DND-41 (cell line): ENCODE data around the gene MITF.

Experiments
- ATAC-seq: fragments of 200-7000 bp; cut with Tn5 transposase; 3 replicates; pipeline ENCODE4 v1.9.1; 2021; ENCODE audit warnings: low read depth; ENCODE audit not compliant: insufficient read depth
- DNase-seq: peaks from one replicate; pipeline ENCODE4 v3.0.0-alpha.2; 2020
- H2AFZ ChIP-seq: 2 replicates; pipeline ENCODE4 v1.6.0; 2012; ENCODE audit warnings: low read depth, low read length
- H3K27ac ChIP-seq: 2 replicates; pipeline ENCODE4 v1.5.1; 2012; ENCODE audit warnings: low read length, inconsistent platforms
- H3K27me3 ChIP-seq: fragments of 200-600 bp; sonication (generic); 2 replicates; pipeline ENCODE4 v1.6.0; 2012; ENCODE audit warnings: low read length, mild to moderate bottlenecking, inconsistent platforms; ENCODE audit not compliant: insufficient read depth, poor library complexity
- H3K36me3 ChIP-seq: 2 replicates; pipeline ENCODE4 v1.5.1; 2012; ENCODE audit warnings: low read length, inconsistent platforms; ENCODE audit not compliant: insufficient read depth
- H3K4me1 ChIP-seq: 2 replicates; pipeline ENCODE4 v1.5.1; 2012; ENCODE audit warnings: mild to moderate bottlenecking, low read length; ENCODE audit not compliant: insufficient read depth
- H3K4me2 ChIP-seq: 2 replicates; pipeline ENCODE4 v1.6.0; 2012; ENCODE audit warnings: mild to moderate bottlenecking, moderate library complexity, low read length, inconsistent platforms; ENCODE audit not compliant: insufficient read depth
- H3K4me3 ChIP-seq, 2 experiments: fragments of 200-600 bp in 1 of 2; shearing (Covaris generic) in 1 of 2; 2 replicates each; pipeline ENCODE4 v1.5.1; 2012 to 2016; ENCODE audit warnings: inconsistent platforms in 2 of 2, low read length in 2 of 2, mild to moderate bottlenecking in 2 of 2, low read depth in 1 of 2, moderate library complexity in 1 of 2
- H3K79me2 ChIP-seq: 2 replicates; pipeline ENCODE4 v1.6.0; 2012; ENCODE audit warnings: low read length, inconsistent platforms; ENCODE audit not compliant: insufficient read depth
- H3K9ac ChIP-seq: 2 replicates; pipeline ENCODE4 v1.6.0; 2012; ENCODE audit warnings: low read depth, mild to moderate bottlenecking, inconsistent platforms, low read length, moderate library complexity
- H3K9me3 ChIP-seq: 2 replicates; pipeline ENCODE4 v1.5.1; 2012; ENCODE audit warnings: low read length, moderate library complexity, mild to moderate bottlenecking, inconsistent platforms; ENCODE audit not compliant: insufficient read depth, severe bottlenecking
- H4K20me1 ChIP-seq: 2 replicates; pipeline ENCODE4 v1.6.0; 2012; ENCODE audit warnings: low read length; ENCODE audit not compliant: insufficient read depth
- CTCF ChIP-seq: IDR thresholded peaks from 2 replicates; pipeline ENCODE4 v1.5.1; 2012; ENCODE audit warnings: borderline replicate concordance, low read length, moderate library complexity, mild to moderate bottlenecking; ENCODE audit not compliant: poor library complexity, severe bottlenecking; ENCODE audit errors: extremely low read depth
- EZH2 ChIP-seq: IDR thresholded peaks from 3 replicates; pipeline ENCODE4 v1.6.1; 2012; ENCODE audit warnings: borderline replicate concordance, low read depth, mild to moderate bottlenecking, moderate library complexity, low read length, inconsistent platforms; ENCODE audit not compliant: severe bottlenecking

MITF gene

GRCh38 chr3:69970827-69971226, 231.6 kb downstream of the MITF start:
- DNase-seq = no peak
- no peak for TF ChIP-seq EZH2
- no peak for TF ChIP-seq CTCF
- Histone ChIP-seq H3K36me3 (no peaks in the 10 kb centered on the region), H3K4me2 (no peak overlapping the region), H3K4me3 (no peak overlapping the region), H3K27me3 (no peaks in the 10 kb centered on the region), H2AFZ (no peak overlapping the region), H3K9ac (no peak overlapping the region), H3K4me1 (no peaks in the 10 kb centered on the region), H3K79me2 (no peaks in the 10 kb centered on the region), H4K20me1 (no peaks in the 10 kb centered on the region), H3K27ac (no peak overlapping the region), H3K9me3 (no peaks in the 10 kb centered on the region)
- ATAC-seq = no peak

- H4K20me1 ChIP-seq = no peaks in the 10 kb centered on the region
- H2AFZ ChIP-seq = no peak overlapping the region
- H3K4me2 ChIP-seq = no peak overlapping the region
- ATAC-seq (no peak), DNase-seq (no peak)
- H3K4me3 ChIP-seq = no peak overlapping the region
- no peaks in the 10 kb centered on the region for H3K4me1 ChIP-seq
- no peaks in the 10 kb centered on the region for H3K36me3 ChIP-seq
- H3K9ac ChIP-seq = no peak overlapping the region
- no peaks in the 10 kb centered on the region for H3K79me2 ChIP-seq
- no peaks in the 10 kb centered on the region for H3K9me3 ChIP-seq
- H3K27ac ChIP-seq = no peak overlapping the region
- TF ChIP-seq EZH2 (no peak), CTCF (no peak)
- no peaks in the 10 kb centered on the region for H3K27me3 ChIP-seq
Observed at GRCh38 chr3:69972672-69973071, 233.4 kb downstream of the MITF start.

GRCh38 chr3:69976021-69976420, 236.8 kb downstream of the MITF start:
- Histone ChIP-seq H3K4me3 (no peak overlapping the region), H3K79me2 (no peaks in the 10 kb centered on the region), H3K9ac (no peak overlapping the region), H3K9me3 (no peaks in the 10 kb centered on the region), H3K27me3 (no peaks in the 10 kb centered on the region), H4K20me1 (no peaks in the 10 kb centered on the region), H2AFZ (no peak overlapping the region), H3K4me1 (no peaks in the 10 kb centered on the region), H3K36me3 (no peaks in the 10 kb centered on the region), H3K27ac (no peak overlapping the region), H3K4me2 (no peak overlapping the region)
- TF ChIP-seq CTCF (no peak), EZH2 (no peak)
- ATAC-seq (no peak), DNase-seq (no peak)
